Kidney tubule cell (primary cell): ENCODE results near the gene E2F4.

Experiments used
- DNase-seq: peaks from one replicate; pipeline ENCODE4 v3.0.0-alpha.2; 2018; ENCODE audit warnings: low spot score

E2F4 gene

DNA sequence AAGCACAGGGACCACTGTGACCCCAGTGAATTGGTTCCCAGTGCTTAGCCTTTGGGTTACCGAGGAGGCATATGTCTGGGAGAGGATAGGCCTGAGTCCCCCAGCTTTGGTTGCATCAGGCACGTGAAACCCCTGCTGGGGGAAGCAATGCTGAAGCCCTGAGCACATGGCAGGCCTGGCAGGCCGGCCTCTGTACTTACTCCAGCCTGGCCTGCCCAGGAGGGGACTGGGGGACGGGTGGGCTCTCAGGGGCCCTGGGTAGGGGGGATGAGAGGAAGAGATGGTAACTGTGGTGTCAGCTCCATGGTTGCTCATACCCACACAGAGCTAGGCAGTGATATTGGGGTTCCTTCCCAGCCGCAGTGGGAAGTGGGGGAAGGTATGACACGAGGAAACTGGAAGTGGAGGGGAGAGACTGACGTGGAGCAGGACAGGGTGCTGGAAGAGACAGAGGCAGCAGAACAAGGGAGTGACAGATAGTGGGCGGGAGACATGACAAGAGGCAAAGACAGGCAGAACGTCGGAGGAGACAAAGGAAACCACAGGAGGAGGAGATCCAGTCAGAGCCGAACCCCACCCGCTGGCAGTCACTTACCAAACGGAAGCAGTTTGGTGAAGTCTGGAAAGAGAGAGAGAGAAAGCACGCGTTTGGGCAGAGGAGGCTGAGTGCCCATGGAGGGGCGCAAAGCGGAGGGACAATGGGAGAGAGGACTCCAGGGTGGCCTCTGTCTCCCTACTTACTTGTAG, 44.0 kb downstream of the E2F4 start:
- no peak for DNase-seq

DNA sequence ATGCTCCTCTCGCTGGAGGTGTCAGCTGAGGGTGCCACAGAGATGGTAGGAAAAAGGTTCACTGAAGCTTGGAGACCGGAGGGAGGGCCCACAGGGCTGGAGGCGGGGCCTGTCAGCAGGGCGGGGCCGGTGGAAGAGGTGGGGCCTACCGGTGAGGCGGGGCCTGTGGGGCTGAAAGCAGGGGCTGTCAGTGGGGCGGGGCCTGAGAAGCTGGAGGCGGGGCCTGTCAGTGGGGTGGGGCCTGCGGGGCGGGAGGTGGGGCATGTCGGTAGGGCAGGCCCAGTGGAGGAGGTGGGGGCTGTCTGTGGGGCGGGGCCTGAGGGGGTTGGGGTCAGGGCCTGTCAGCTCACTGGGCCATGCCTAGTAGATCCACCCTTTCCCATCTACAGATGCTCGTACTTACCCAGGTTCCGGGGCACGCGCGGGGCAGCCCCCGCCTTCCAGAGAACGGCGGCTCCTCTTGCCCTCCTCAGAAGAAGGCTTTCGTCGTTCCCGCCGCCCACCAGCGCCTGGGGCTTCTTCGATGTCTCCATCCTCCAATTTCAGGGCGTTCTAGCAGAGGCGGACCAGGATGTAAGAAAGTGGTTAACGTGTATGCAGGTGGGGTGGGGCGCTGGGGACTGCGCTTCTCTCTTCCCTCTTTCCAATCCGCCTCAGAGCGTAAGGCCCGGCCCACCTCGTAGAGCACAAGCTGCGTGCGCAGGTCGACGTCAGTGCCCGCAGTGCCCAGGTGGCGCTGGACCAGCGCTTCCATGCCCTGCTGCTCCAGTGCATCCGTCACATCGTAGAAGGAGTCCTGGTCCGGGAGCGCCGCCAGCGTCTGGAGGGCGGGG, 44.8 kb downstream of the E2F4 start:
- DNase-seq, result peak; percentile 45

DNA sequence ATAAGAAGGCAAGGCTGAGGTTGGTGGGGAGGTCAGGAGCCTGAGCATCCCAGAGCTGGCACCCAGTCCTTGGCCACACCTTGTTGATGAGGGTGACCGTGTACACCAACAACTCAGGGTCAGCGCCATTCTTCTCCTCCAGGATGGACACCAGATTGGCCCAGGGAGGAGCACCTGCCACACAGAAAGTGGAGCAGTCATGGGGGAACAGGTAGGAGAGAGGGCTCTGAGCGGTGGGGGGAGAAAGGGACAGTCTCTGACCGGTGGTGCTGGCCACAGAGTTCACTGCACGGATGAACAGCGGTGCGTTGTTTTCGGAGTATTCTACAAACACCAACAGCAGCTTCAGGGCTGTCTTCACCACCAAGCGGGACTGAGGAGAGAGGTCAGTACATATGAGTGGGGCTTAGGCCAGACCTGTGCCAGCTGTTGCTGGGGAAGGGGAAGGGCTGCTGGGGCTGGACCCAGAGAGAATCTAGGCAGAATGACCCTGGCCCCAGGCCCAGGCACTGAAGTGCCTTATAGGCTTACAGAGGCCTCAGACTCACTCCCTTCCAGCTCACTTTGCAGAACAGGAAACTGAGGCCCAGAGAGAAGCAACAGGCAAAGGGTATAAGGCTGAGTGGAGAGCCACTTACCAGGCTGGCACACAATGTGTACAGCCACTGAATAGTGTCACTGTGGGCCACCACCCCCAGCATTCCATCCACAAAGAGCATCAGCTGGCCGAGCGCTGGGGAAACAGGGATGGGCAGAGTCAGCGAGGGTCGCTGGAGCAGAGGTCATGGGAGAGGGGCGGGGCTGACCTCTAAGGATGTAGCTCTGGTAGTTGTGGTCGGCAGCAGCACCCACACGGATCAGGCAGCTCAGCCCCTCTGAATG, 45.7 kb downstream of the E2F4 start:
- no peak for DNase-seq

DNA sequence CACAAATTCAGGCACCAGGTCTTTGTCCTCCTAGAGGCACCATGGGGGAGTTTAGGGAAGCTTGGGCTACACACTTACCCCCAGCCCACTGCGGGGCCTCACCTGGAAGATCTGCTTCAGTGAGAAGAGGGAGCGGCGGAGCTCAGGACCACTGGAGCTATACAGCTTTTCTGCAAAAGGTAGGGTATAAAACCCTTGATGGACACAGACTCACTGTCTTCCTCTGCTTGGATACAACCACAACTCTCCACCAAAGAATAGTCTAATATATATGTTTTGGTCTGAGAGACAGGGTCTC, 46.3 kb downstream of the E2F4 start:
- no peak for DNase-seq

DNA sequence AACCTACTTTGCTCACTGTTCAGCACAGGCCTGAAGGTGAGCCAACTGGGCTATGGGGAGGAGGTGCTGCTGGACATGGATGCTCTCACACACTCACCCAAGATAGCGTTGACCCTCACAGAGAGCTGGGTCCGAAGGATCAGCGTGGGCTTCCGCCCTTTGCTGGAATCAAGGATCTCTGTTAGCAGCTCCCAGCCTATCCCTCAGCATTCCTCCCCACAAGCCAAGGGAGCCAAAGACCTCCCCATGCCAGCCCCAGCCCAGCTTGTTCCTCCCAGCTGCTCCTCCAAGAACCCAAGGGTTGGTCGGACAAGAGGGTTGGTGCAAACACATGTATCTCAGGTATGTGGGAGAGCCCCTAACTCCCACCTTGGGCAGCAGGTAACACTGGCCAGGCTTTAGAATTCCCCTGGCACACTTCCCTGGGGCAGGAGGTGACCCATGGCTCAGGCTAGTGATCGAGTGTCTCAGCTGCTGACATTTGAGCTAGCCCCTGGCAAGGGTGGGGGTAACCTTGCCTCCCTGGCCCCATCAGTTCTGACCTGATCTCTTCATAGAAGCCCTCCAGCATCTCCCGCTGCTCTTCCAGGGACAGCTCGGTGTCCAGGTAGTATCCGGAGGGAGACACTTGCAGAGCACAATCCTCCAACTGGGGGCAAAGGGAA, 47.0 kb downstream of the E2F4 start:
- DNase-seq, result no peak

DNA sequence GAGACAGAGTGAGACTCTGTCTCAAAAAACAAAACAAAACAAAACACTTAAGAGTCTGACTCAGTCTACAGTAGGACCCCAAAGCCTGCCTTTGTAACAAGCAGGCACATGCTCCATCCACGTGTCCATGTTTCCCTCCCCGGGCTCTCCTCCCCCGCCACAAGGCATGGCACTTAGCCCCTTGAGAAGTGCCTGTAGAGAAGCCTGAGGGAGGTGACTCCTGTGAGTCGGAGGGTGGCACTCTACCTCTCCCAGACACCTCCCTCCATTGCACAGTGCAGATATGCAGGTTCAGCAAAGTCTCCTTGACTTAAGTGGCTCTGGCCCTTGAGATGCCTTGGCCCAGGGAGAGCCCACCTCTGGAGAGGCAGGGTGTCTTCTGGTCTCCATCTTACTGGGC, 48.6 kb downstream of the E2F4 start:
- peak; percentile 43 for DNase-seq

DNA sequence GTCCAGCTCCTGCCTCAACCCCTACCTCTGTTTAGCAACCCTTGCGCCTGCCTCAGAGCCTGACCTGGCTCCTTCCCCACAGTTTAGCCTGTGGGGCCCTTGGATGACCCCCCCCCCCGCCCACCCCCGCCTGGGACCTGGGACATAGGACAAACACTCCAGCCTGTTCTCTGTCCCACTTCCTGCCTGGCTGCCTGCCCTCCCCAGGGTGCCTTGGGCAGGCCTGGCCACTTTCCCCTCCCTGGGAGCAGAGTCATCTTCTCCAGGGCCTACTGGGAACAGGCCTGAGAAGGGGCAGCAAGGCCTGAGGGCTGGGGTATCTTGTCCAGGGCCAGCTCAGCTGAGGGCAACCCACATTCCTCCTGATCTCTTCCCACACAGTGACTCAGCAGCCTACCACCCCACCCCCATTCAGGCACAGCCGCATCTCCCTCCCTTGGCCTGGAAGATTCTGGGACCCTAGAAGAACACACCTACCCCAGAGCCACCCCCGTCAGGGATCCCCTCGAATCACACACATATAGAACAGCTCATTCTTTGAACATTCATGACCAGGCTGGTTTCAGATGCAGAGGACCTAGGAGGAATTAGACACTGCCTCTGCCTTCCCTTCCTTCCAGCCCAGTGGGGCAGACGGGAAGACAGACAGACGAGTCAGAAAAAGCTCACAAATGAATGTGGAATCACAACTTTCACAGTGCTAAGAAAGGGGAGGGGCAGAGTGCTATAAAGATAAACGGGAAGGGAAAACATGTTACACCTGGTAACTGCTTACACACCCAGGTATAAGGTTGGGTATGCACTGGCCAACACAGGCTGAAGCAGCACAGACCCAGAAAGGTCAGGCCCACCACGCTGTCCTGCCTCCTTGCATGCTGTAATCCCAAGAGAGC, 49.3 kb downstream of the E2F4 start:
- DNase-seq, result peak; percentile 94

DNA sequence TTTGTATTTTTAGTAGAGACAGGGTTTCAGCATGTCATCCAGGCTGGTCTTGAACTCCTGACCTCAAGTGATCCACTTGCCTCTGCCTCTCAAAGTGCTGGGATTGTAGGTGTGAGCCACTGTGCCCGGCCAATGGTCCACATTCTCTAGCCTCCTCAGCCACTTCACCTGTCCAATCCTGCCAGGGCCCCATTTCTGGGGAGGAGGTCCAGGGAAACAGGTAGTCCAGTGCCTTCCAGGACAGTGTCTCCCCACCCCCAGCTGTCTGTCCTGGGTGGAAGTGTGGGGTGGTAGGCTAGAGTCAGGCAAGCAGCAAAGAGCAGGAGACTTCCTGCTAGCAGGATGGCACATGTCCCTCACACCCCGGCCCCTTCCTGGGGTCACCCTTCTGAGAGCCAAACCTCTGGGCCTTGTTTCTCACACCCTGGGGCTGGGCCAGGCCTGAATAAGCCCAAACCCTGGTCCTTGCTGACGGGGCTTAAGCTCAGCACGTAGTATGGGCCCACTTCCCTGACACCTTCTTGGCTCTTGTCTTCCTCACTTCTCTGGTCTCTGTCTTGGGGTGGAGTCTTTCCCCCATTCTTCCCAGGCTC, 50.3 kb downstream of the E2F4 start:
- no peak for DNase-seq

DNA sequence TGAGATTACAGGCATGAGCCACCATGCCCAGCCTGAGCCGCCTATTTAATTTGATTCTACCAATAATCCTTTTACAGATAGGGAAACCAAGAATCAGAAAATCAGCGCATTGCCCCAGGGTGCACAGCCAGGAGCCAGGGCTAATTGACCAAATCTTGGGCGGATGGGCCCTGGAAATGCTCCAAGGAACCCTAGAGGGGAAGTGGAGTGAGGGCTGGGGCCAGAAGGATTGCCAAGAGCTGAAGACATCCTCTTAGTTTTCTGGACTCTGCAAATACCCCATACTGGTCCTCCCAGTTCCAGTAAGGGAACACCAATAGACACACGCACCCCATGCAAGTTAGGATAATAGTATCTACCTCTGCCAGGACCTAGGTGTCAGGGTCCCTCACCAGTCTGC, 51.5 kb downstream of the E2F4 start:
- no peak for DNase-seq

DNA sequence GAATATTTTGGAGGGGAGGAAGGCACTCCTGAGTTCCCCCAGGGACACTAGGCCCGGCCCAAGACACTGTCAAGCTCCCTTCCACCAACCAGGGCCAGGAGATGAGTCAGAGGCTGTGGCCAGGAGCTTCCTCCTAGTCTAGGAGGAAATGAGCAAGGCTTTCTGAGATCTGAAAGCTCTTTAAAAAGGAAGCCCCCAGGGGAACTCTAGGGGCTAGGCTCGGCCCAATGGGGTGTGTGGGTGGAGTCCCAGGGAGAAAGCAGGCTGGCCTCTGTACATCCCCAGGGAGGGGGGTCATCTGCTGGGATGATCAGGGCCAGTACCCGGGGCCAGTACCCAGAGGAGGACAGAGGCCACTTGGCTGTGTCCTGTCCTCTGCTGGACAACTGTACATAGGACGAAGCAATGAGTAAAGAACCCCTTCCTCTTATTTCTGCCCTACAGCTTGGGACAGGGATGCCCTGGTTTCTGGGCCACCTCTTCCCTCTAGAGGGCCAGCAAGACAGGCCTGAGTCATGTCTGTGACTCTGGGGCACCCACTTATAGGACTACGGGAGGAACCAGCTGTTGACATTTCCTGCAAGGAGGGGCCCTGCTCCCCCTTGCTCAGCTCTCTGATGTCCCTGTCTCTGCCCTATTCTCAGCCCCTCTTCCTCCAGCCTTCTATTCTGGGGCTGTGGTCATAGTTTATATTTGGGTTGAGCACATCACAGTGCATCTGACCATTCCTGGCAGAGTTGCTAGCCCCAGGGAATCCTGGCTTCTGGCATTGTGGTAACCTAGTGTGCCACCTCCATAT, 52.6 kb downstream of the E2F4 start:
- peak; percentile 91 for DNase-seq

DNA sequence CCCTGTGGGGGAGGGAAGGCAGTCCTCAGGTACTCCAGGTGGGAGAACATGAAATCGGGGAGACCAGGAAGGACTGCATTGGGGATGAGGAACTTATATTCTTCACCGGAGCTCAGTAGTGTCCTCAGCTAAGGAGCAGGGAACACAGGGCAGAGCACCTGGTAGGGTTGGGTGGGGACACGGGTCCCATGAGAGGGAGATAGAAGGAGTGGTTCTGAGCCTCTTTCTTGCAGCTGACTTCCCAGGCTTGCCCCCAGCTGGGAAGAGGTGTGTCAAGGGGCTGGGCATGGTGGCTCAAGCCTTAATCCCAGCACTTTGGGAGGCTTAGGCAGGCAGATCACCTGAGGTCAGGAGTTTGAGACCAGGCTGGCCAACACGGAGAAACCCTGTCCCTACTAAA, 53.2 kb downstream of the E2F4 start:
- no peak for DNase-seq

DNA sequence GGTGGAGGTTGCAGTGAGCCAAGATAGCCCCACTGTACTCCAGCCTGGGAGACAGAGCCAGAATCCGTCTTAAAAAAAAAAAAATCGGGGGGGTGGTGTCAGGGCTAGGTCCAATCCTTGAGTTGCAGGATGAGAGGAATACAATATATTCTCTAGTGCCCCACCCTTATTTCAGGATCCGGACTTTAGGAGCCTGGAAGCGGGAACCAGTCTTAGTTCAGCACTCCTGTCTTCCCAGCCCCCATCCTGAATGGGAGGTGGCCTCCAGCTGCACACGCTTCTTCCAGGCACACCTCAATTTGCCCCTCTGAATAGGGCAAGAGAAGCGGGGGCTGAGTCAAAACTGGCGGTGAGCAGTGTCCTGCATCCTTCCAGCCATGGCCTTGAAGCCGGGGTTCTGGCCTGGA, 53.7 kb downstream of the E2F4 start:
- no peak for DNase-seq

DNA sequence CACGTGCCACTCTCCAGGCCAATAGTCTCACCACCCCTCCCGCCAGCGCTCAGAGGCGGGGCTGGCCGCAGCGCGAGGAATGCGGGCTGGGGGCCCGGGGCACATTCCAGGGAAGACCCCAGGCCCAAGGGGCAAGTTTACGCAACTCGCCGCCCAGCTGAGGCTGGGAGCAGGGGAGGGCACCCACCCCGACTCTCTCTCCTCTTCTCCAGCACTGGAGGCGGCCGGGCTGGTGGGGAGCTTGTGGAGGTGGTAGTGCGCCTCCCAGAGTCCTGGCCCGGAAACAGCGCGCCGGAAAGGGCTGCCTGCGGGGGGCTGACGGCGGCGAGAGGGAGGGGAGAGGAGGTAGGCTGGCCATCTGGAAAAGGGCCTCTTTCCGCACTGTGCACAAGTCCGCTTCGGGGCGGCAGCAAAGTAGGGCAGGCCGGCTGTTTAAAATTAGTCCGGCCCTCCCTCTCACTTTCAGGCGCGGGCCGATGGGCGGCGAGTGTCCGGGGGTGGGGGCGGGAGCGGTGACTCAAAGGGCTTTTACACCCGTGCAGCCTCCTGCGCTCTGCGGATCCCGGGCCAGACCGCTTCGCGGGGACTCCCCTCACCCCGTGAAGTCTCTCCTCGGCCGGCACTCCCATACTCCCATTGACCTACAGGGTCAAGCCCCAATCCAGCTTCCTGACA, 54.3 kb downstream of the E2F4 start:
- DNase-seq, result peak; percentile 87

DNA sequence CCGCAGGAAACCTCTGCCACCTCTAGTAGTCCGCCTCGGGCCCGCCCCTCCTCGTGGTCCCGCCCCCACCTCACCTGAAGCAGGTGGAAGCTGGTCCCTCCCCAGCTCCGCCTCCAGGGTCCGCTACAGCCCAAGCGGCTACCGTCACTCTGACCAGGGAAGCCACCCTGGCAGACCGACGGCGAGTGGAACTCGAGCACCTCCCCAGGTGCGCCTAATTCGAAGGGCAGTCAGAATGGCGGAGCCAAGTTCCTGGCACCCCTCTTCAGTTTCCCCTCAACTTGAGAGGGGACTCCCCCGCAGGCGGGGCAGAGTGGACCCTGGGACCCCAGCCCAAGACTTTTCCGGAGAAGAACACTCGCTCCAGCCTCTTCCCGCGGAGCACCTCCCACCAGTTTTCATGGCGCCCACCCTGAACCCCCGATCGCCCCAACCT, 54.8 kb downstream of the E2F4 start:
- no peak for DNase-seq

DNA sequence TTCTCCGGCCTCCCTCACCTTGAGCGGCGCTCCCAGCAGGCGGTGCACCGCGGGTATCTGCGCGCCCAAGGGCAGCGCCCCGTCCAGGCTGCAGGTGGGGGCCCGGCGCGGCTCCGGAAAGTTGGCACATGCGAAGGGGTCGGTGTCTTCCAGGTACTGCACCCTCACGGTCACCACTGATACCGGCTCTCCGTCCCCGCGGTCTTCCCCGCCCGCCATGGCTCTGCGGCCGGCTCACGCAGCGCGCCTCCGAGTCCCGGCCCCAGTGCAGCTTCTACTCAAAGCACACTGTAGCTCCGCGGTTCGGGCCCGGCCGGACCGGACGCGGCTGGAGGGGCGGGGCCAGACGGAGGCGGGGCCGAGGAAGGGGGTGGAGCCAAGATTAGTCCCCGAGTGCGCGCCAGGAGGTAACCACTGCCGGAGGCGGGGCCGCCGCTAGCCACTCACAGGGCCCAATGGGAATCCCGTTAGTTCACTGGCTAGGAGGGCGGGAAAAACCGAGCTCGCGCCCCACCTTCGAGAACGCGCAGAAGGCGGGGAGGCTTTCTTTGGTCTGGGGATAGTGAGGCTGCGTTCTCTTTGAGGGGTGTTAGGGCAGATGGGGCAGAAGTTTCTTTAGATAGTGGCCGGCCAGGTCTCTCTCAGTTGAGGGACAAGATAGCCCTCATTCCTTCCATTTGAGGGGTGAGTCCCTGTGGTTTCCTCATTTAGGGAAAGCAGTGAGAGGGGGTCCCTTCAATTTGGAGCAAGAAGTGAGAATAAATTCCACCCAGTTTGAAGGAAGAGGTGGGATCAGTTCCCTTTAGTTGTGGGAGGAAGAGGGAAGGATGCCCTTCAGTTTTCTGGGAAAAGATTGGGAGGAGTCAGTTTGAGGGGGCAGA, 55.5 kb downstream of the E2F4 start, which contains the start of gene FHOD1:
TSS of gene FHOD1 (minus strand) at position 290 of the 881 bp plus-strand sequence. CDS start at position 219, 71 bp downstream.
- DNase-seq, result peak; percentile 95

DNA sequence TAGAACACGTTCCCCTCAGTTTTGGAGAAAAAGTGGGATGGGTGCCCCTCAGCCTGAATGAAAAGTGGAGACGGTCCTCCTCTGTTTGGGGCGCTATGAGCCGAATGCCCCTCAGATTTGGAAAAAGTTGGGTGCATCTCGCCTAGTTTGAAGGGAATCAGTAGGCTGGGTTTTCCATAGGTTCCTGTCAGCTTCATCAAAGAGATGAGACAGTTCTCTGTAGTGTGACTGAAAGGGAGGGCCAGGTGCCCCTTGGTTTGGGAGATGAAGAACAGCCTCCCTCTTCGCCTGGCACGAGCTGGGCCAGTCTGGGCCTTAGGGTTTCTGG, 56.1 kb downstream of the E2F4 start:
- no peak for DNase-seq
